Naive thymus-derived CD4-positive, alpha-beta T cell (primary cell): ENCODE results near the gene KLC4. TPM values are rescaled to one million over a fixed set of nuclear protein-coding genes. Genes with fewer than 3 reads are reported as not detected.
A peak's percentile ranks its signal among the peaks of the same experiment; 100 is the strongest.

Source experiments
- ATAC-seq: fragments of 150-1000 bp; cut with Tn5 transposase; 2 replicates; pipeline ENCODE4 v1.10.0; 2021; ENCODE audit warnings: mild to moderate bottlenecking, moderate library complexity
- CTCF ChIA-PET: fragments of 350-600 bp; sonication (Branson Sonifier 250); formaldehyde crosslinking; loops from one replicate; lab custom pipeline; 2021; ENCODE audit warnings: antibody characterized with exemption; lab: Charles Lee
- POLR2A ChIA-PET: fragments of 350-600 bp; sonication (Branson Sonifier 250); formaldehyde crosslinking; loops from one replicate; lab custom pipeline; 2021; ENCODE audit warnings: antibody characterized with exemption, inconsistent platforms; lab: Charles Lee
- DNase-seq, 9 donors: peaks; one replicate each; pipeline versions ENCODE4 v3.0.0 to v3.0.0-alpha.2; 2020 to 2022; ENCODE audit warnings: mixed read lengths in 1 of 9
- H3K27ac ChIP-seq: one replicate; pipeline ENCODE4 v1.7.0; 2013; ENCODE audit warnings: mild to moderate bottlenecking, low read depth, low read length, moderate library complexity
- H3K27me3 ChIP-seq, 2 donors: one replicate each; pipeline ENCODE4 v1.7.0; 2013; ENCODE audit warnings: low read length in 2 of 2, mild to moderate bottlenecking in 2 of 2, moderate library complexity in 2 of 2; ENCODE audit not compliant: control insufficient read depth in 2 of 2, insufficient read depth in 2 of 2
- H3K36me3 ChIP-seq, 3 experiments: 1 replicate in 2 of 3; 2 replicates in 1 of 3; pipeline ENCODE4 v1.7.0; 2013; ENCODE audit warnings: low read length in 3 of 3, mild to moderate bottlenecking in 3 of 3, moderate library complexity in 1 of 3; ENCODE audit not compliant: insufficient read depth in 3 of 3, control insufficient read depth in 2 of 3
- H3K4me1 ChIP-seq, 2 donors: one replicate each; pipeline ENCODE4 v1.7.0; 2013; ENCODE audit warnings: low read length in 2 of 2, mild to moderate bottlenecking in 2 of 2, moderate library complexity in 1 of 2; ENCODE audit not compliant: control insufficient read depth in 2 of 2, insufficient read depth in 2 of 2
- H3K4me3 ChIP-seq: 2 replicates; pipeline ENCODE4 v1.7.0; 2013; ENCODE audit warnings: mild to moderate bottlenecking, low read length
- H3K9me3 ChIP-seq, 3 experiments: 1 replicate in 2 of 3; 2 replicates in 1 of 3; pipeline ENCODE4 v1.7.0; 2013; ENCODE audit warnings: low read length in 3 of 3; ENCODE audit not compliant: control insufficient read depth in 2 of 3
- H3K27ac Mint-ChIP-seq, 9 donors: one replicate each; pipeline ENCODE4 v1.8.0; 2020 to 2022; ENCODE audit warnings: mixed read lengths in 9 of 9, mild to moderate bottlenecking in 8 of 9, moderate library complexity in 5 of 9, inconsistent platforms in 2 of 9
- H3K27me3 Mint-ChIP-seq, 5 donors: one replicate each; pipeline ENCODE4 v1.8.0; 2021 to 2022; ENCODE audit warnings: mixed read lengths in 5 of 5, mild to moderate bottlenecking in 1 of 5
- H3K36me3 Mint-ChIP-seq, 5 donors: one replicate each; pipeline ENCODE4 v1.8.0; 2020 to 2022; ENCODE audit warnings: mixed read lengths in 5 of 5, mild to moderate bottlenecking in 3 of 5, inconsistent platforms in 1 of 5
- H3K4me1 Mint-ChIP-seq, 7 donors: one replicate each; pipeline ENCODE4 v1.8.0; 2020 to 2022; ENCODE audit warnings: mixed read lengths in 7 of 7, mild to moderate bottlenecking in 3 of 7, inconsistent platforms in 1 of 7
- H3K4me3 Mint-ChIP-seq, 10 donors: one replicate each; pipeline ENCODE4 v1.8.0; 2020 to 2022; ENCODE audit warnings: mild to moderate bottlenecking in 10 of 10, mixed read lengths in 10 of 10, moderate library complexity in 6 of 10, inconsistent platforms in 2 of 10
- H3K9me3 Mint-ChIP-seq, 11 donors: one replicate each; pipeline ENCODE4 v1.8.0; 2020 to 2022; ENCODE audit warnings: mixed read lengths in 11 of 11, mild to moderate bottlenecking in 4 of 11, inconsistent platforms in 1 of 11, moderate library complexity in 1 of 11
- intact Hi-C, 2 donors: fragments of 100-400 bp; cut with micrococcal nuclease; formaldehyde crosslinking; loops; one replicate each; pipeline ENCODE4 v1.15.1; 2023
- polyA plus RNA-seq, 2 donors: library from polyadenylated mRNA; unstranded; fragments of 300-500 nt; fragmentation: Illumina TruSeq; gene quantifications; one replicate each; pipeline ENCODE4 v1.2.3, GENCODE V29; 2021
- total RNA-seq, 6 experiments: library from RNA in 5 of 6; stranded (reverse) in 5 of 6; gene quantifications; 1 replicate in 5 of 6; 2 replicates in 1 of 6; pipeline ENCODE4 v1.2.3 and lab custom pipeline; 2021 to 2026

KLC4 gene
- total and polyA plus RNA-seq, 7 experiments from 2014 or later: 11.6 to 56.9 (median 41.1) TPM

DNA sequence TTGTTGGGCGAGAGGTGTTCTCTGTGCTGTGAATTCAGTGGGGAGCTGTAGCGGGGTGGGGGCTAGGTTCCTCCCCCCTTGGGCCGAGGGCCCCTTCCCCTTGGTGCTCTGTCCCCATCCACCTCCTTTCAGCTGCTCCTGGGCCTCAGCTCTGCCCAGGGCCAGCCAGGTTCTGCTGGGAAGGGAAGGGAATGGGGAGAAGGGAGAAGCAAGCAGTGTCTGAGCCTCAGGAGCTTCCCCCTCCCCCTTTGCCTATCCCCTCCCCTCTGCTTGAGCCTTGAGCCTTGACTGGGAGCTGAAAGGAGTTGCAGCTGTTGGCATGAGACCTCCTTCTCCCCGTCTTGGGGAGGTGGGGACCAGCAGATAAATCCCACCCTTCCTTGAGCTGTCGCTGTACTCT, 38.6 kb upstream of the KLC4 start:
- CTCF ChIA-PET: interaction anchor here (0.8 to 1.0 kb wide), 2 partner anchors 33 to 125 kb away, joined by 3 to 4 read pairs; partner anchors contain the start of gene CUL7
- peak overlapping the region; percentile 89 for H3K4me3 ChIP-seq
- POLR2A ChIA-PET: interaction anchor here (0.7 to 4.8 kb wide), 11 partner anchors 9 to 131 kb away, joined by 3 to 31 read pairs (median 4); partner anchors contain the start of genes CNPY3, CUL7, KLC4 and MRPL2
- Mint-ChIP-seq H3K27me3 (no peaks in the 10 kb centered on the region), H3K36me3 (peaks cover 8 to 43% (median 21%) of the 10 kb centered on the region in 5 donors), H3K4me1 (peaks cover 29 to 66% (median 47%) of the 10 kb centered on the region in 7 donors), H3K27ac (peak overlapping the region in 8 of 9 donors; percentile 52 to 93 (median 85)), H3K4me3 (peak overlapping the region in 9 of 10 donors; percentile 86 to 99 (median 98)), H3K9me3 (no peaks in the 10 kb centered on the region)
- H3K36me3 ChIP-seq: peaks cover 8 to 52% (median 18%) of the 10 kb centered on the region in 3 experiments
- DNase-seq (no peak), ATAC-seq (no peak)
- H3K27me3 ChIP-seq: no peaks in the 10 kb centered on the region
- intact Hi-C loops: loop anchor here (1.0 kb wide), 3 partner anchors 32 to 120 kb away; partner anchors contain the start of genes CUL7 (in 1 of the 2), KLC4 (in 1 of the 2) and MRPL2 (in 1 of the 2)
- peaks cover 11 to 24% of the 10 kb centered on the region in 2 donors for H3K4me1 ChIP-seq
- H3K9me3 ChIP-seq: no peaks in the 10 kb centered on the region
- H3K27ac ChIP-seq: peak overlapping the region; percentile 81

DNA sequence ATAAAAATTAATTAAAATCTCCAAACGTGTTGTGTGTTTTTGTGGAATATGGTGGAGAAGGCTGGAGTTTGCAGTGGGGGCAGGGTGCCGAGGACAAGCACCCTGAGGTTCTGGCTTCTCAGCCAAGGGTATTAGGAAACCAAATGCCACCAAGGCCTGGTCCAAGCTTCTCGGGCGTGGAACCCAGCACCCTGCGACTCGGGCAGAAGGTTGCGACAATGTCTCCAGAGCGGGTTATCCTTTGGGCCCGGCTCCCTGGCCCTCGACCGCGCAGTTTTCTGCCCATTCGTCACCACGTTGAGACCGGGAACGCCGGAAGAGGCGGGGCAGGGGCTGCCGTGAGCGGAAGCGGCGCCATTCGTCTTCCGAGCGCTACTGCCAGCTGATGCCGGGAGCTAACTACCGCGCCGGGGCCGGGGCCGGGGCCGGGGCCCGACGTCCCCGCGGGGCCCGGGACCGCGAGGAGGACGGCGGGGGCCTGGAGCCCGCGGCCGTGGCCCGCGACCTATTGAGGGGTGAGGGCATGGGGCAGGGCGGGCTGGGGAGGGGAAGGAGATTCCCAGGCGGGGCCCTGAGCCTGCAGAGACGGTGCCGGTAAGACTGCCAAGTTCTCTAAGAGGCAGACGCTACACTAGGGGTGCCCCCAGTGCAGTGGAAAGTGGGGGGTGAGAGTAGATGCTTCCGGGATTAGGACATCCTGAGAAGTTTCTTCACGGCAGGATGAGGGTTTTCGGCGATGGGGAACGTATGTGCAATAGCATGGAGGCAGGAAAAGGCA, 38.0 kb upstream of the KLC4 start, which contains the start of gene RRP36:
Gene RRP36, plus strand, starts transcription at position 354 of the 778 bp plus-strand sequence. Its CDS starts 32 bp downstream, at position 386.
- CTCF ChIA-PET: interaction anchor here (0.6 to 1.0 kb wide), 3 partner anchors 23 to 124 kb away, joined by 3 to 4 read pairs (median 3); partner anchors contain the start of gene CUL7
- intact Hi-C loops: loop anchor here (1.0 to 2.0 kb wide), 5 partner anchors 7 to 120 kb away; partner anchors contain the start of genes KLC4 (in 2 of the 2), MRPL2 (in 2 of the 2), CUL7 (in 1 of the 2) and KLHDC3 (in 1 of the 2)

DNA sequence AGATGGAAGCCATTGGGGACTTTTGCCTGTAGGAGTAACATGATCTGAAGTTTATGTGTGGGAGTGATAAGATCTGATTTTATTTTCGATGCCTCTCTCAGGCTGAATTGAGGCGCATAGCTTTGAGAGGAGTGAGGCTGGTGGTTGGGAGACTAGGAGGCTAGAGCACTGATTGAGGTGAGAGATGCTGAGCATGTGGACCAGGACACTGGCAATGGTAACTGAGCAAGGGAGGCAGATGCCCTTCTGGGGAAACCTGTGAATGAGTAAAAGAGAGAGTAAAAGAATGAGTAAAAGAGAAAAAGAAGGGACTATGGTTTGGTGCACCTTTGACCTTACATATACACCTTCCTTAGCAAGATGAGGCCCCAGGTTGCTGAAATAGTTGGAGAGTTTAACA, 35.0 kb upstream of the KLC4 start:
- H3K27me3 Mint-ChIP-seq: no peaks in the 10 kb centered on the region
- no peak overlapping the region for H3K4me3 ChIP-seq
- H3K36me3 ChIP-seq: peaks cover 14 to 55% (median 20%) of the 10 kb centered on the region in 3 experiments
- DNase-seq (no peak), ATAC-seq (no peak)
- POLR2A ChIA-PET: interaction anchor here (1.0 to 4.8 kb wide), 6 partner anchors 10 to 150 kb away, joined by 3 to 31 read pairs (median 6); partner anchors contain the start of genes CNPY3, KLC4, KLHDC3 and MRPL2
- H3K4me1 ChIP-seq: peaks cover 11 to 18% of the 10 kb centered on the region in 2 donors
- intact Hi-C loops: no loop called here
- H3K27ac ChIP-seq: no peak overlapping the region
- H3K9me3 ChIP-seq: no peaks in the 10 kb centered on the region
- no peaks in the 10 kb centered on the region for H3K27me3 ChIP-seq
- no peaks in the 10 kb centered on the region for H3K9me3 Mint-ChIP-seq
- CTCF ChIA-PET: interaction anchor here (0.5 to 1.3 kb wide), 2 partner anchors 30 to 217 kb away, joined by 3 to 4 read pairs; partner anchors contain the start of gene CUL7
- peaks cover 8 to 35% (median 22%) of the 10 kb centered on the region in 5 donors for H3K36me3 Mint-ChIP-seq
- H3K4me3 Mint-ChIP-seq: peak overlapping the region in 6 of 10 donors; percentile 30 to 68 (median 54)
- H3K27ac Mint-ChIP-seq: peak overlapping the region; percentile 7 to 84 (median 74)
- peaks cover 10 to 37% (median 27%) of the 10 kb centered on the region in 7 donors for H3K4me1 Mint-ChIP-seq

More for the DNA sequence above, 38.0 kb upstream of the KLC4 start, which contains the start of gene RRP36:
- Mint-ChIP-seq H3K9me3 (no peaks in the 10 kb centered on the region), H3K4me1 (peaks cover 23 to 60% (median 41%) of the 10 kb centered on the region in 7 donors), H3K36me3 (peaks cover 8 to 43% (median 21%) of the 10 kb centered on the region in 5 donors), H3K27me3 (no peaks in the 10 kb centered on the region), H3K27ac (peak within 1 kb of the TSS; percentile 74 to 97 (median 93)), H3K4me3 (peak within 1 kb of the TSS; percentile 95 to 99 (median 98))
- peak; percentile 33 to 76 (median 51) for DNase-seq
- peak within 1 kb of the TSS; percentile 81 for H3K27ac ChIP-seq
- POLR2A ChIA-PET: interaction anchor here (0.6 to 4.8 kb wide), 11 partner anchors 10 to 131 kb away, joined by 3 to 31 read pairs (median 4); partner anchors contain the start of genes CNPY3, CUL7, KLC4 and MRPL2
- ATAC-seq: peak; percentile 88
- H3K4me3 ChIP-seq: peak within 1 kb of the TSS; percentile 89
- H3K9me3 ChIP-seq: no peaks in the 10 kb centered on the region
- H3K36me3 ChIP-seq: peaks cover 11 to 55% (median 18%) of the 10 kb centered on the region in 3 experiments
- peaks cover 11 to 19% of the 10 kb centered on the region in 2 donors for H3K4me1 ChIP-seq
- H3K27me3 ChIP-seq: no peaks in the 10 kb centered on the region

DNA sequence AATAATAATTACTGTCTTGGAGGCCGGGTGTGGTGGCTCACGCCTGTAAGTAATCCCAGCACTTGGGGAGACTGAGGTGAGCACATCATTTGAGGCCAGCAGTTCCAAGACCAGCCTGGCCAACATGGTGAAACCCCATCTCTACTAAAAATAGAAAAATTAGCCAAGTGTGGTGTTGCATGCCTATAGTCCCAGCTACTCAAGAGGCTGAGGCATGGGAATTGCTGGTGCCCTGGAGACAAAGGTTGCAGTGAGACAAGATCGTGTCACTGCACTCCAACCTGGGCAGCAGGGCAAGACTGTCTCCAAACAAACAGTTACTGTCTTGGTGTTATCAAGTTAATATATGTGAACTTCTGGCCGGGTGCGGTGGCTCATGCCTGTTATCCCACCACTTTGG, 33.1 kb upstream of the KLC4 start:
- Mint-ChIP-seq H3K4me1 (peaks cover 10 to 33% (median 18%) of the 10 kb centered on the region in 7 donors), H3K27me3 (no peaks in the 10 kb centered on the region), H3K4me3 (no peak overlapping the region), H3K36me3 (peaks cover 8 to 35% (median 22%) of the 10 kb centered on the region in 5 donors), H3K9me3 (no peaks in the 10 kb centered on the region), H3K27ac (no peak overlapping the region)
- ATAC-seq: no peak
- H3K4me1 ChIP-seq: peaks cover 5 to 18% of the 10 kb centered on the region in 2 donors
- CTCF ChIA-PET: interaction anchor here (1.1 kb wide), 1 partner anchor 117 kb away, joined by 3 read pairs; no protein-coding TSS in a partner anchor
- H3K4me3 ChIP-seq: no peak overlapping the region
- peaks cover 14 to 63% (median 20%) of the 10 kb centered on the region in 3 experiments for H3K36me3 ChIP-seq
- no peak overlapping the region for H3K27ac ChIP-seq
- no peak for DNase-seq
- H3K9me3 ChIP-seq: no peaks in the 10 kb centered on the region
- intact Hi-C loops: no loop called here
- no peaks in the 10 kb centered on the region for H3K27me3 ChIP-seq
- POLR2A ChIA-PET: interaction anchor here (0.7 to 1.2 kb wide), 2 partner anchors 27 to 1204 kb away, joined by 3 to 5 read pairs; partner anchors contain the start of gene CUL7

DNA sequence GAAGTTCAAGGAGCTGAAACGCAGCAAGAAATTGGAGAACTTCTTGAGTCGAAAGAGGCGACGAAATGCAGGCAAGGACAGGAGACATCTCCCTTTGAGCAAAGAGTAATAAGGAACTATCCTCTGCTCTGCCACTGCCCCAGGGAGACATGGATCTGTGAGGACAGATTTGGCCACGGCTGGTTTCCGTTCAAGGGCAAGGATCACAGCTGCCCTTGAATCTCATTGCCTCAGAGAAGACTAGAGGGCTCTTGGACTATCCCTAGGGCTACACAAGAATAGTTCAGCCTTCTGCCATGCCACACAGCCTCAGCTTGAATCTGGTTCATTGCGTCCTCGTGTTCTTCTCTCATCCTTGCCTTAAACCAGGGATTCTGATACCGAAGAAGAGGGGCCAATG, 30.3 kb upstream of the KLC4 start:
- no peaks in the 10 kb centered on the region for H3K27me3 Mint-ChIP-seq
- H3K4me3 Mint-ChIP-seq: no peak overlapping the region
- Histone ChIP-seq H3K27ac (no peak overlapping the region), H3K27me3 (no peaks in the 10 kb centered on the region), H3K36me3 (peaks cover 14 to 77% (median 26%) of the 10 kb centered on the region in 3 experiments), H3K4me3 (no peak overlapping the region), H3K9me3 (no peaks in the 10 kb centered on the region), H3K4me1 (peaks cover 0 to 5% of the 10 kb centered on the region in 2 donors)
- H3K36me3 Mint-ChIP-seq: peaks cover 6 to 40% (median 18%) of the 10 kb centered on the region in 5 donors
- ATAC-seq (no peak), DNase-seq (no peak)
- ChIA-PET CTCF (no interaction called here), POLR2A (interaction anchor here (1.0 kb wide), 1 partner anchor 9 kb away, joined by 3 read pairs; no protein-coding TSS in a partner anchor)
- no peaks in the 10 kb centered on the region for H3K9me3 Mint-ChIP-seq
- peaks cover 7 to 16% (median 8%) of the 10 kb centered on the region in 7 donors for H3K4me1 Mint-ChIP-seq
- H3K27ac Mint-ChIP-seq: no peak overlapping the region
- intact Hi-C loops: no loop called here

DNA sequence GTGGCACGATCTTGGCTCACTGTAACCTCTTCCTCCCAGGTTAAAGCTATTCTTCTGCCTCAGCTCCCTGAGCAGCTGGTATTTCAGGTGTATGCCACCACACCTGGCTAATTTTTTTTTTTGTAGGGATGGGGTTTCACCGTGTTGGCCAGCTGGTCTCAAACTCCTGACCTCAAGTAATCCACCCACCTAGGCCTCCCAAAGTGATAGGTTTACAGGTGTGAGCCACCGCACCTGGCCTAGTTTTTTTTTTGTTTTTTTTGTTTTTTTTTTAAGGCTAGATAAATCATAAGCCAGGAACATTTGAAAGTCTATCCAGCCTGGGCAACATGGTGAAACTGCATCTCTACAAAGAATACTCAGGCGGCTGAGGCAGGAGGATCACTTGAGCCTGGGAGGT, 27.1 kb upstream of the KLC4 start:
- DNase-seq: no peak
- POLR2A ChIA-PET: interaction anchor here (0.7 to 1.3 kb wide), 2 partner anchors 15 to 27 kb away, joined by 4 to 6 read pairs; partner anchors contain the start of genes KLC4 and MRPL2
- H3K27me3 ChIP-seq: no peaks in the 10 kb centered on the region
- no peaks in the 10 kb centered on the region for H3K27me3 Mint-ChIP-seq
- H3K36me3 Mint-ChIP-seq: peaks cover 4 to 26% (median 7%) of the 10 kb centered on the region in 5 donors
- H3K4me1 ChIP-seq: no peaks in the 10 kb centered on the region
- H3K4me1 Mint-ChIP-seq: peaks cover 0 to 4% (median 0%) of the 10 kb centered on the region in 7 donors
- no peak for ATAC-seq
- CTCF ChIA-PET: no interaction called here
- H3K4me3 ChIP-seq: no peak overlapping the region
- no peak overlapping the region for H3K27ac ChIP-seq
- intact Hi-C loops: no loop called here
- no peaks in the 10 kb centered on the region for H3K9me3 ChIP-seq
- H3K9me3 Mint-ChIP-seq: no peaks in the 10 kb centered on the region
- peak overlapping the region in 2 of 9 donors; percentile 6 to 32 for H3K27ac Mint-ChIP-seq
- no peak overlapping the region for H3K4me3 Mint-ChIP-seq
- H3K36me3 ChIP-seq: peaks cover 3 to 67% (median 12%) of the 10 kb centered on the region in 3 experiments
